GM19043 (cell line): ENCODE measurements around the gene ARMC3.
"Not testable (repeated sequence)": the region's sequence is repeated elsewhere in the genome, so short reads cannot be mapped to it uniquely, and the experiment has no call there.

Experiments
- ATAC-seq: cut with Tn5 transposase; IDR thresholded peaks from one replicate; pipeline ENCODE4 v1.9.1; 2021; ENCODE audit warnings: low read depth; ENCODE audit not compliant: unreplicated experiment

Gene ARMC3

DNA sequence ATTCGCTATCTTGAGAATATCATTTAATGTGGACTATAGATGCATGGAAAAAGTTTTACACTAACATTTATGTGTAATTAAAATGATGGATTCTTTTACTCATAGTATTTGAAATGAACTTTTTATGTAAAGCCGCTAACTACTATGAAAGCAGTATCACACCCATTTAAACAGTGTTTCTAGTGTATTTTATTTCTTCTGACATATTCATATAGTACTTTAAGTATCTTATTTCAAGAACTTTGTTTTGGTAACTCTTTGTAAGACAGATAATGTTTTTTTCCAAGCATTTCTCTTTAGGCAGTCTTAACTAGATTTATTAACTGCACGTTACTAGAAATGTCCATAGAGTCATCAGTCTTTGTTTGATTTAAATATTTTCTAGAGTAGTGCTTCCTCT, 12.5 kb upstream of the ARMC3 start:
- no peak for ATAC-seq

DNA sequence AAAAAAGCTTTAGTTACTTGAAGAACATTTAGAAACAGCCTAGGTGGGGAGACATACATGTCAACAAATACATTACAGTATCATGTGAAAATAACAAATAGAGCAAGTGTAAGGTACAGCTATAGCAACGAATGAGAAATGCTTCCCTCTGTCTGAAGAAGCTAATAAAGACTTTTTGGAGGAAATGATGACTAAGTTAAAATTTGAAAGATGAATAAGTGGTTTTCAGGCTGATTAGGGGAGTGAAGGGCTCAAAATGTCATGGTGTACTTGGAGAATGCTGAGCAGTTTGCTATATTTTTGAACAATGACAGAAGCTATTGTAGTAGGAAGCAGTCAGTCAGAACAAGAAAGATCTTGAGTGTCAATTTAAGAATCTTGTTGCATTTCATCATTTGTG, 2.8 kb upstream of the ARMC3 start:
- ATAC-seq, result no peak

- ATAC-seq, result no peak
Observed at GRCh38 chr10:22927166-22927565, 687 bp upstream of the ARMC3 start.

GRCh38 chr10:22929053-22929452, 1.2 kb downstream of the ARMC3 start:
- not testable (repeated sequence) for ATAC-seq

DNA sequence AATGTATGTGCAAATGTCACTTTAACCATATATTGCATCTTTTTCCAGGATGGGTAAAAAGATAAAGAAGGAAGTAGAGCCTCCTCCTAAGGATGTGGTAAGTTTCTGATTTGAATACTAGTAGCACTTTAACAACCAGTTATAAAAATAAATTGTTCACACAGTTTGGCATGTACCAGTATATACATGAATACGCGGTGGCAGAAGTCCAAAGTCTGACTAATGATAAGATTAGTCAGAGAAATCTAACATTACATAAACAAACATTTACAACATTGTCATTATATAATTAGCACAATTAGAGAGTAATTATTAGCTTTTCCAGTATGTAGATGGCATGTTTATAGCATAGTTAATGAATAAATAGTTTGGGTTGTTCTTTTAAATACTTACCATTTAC, 4.1 kb downstream of the ARMC3 start:
- ATAC-seq, result no peak

DNA sequence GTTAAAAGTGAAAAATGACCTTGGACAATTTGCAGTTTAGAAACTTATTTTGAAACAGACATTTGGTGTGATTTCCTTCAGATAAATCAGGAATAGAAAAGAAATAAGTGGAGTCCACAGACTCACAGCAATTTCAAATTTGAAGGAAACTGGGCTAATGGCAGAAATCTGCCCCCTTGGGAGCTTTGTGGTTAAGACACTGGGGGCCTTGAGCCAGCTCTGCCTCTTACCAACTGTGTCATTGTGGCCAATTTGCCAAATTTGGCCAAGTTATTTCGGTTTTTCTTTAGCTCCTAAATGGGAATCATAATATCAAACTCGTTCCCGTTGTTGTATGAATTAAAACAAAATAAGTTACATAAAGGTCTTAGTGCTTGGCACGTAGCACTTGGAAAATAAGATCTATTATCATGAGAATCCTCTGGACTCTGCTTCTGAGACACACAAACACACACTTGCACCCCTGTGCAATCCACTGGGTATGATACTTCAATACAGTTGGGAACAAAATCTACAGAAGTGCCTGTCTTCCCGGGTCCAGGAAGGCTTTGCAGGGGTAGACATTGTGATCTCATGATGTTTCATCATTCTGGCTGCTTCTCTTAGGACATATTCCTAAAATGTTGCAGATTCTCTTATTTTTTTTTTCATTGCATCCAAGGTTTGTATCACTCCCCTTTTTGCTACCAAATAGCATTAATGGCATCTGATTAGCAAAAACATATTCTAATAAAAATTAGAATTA, 4.9 kb downstream of the ARMC3 start:
- ATAC-seq, result no peak

DNA sequence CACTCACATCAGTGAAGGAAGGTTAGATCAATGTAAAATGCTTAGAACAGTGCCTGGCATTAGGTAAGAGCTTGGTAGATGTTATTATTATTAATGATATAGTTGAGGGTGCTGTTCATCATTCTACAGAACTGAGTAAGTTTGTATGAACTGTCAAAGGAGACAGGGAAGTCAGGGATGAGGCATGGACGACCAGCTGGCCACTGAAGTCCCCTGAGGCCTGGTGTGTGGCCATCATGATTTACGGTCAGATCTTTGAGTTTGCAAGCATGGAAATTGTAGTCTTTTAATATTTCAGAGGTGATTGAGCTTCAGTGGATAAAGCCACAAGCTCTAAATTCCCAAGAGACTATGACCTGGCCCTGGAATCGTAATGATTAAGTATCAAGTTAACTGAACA, 6.9 kb downstream of the ARMC3 start:
- ATAC-seq, result no peak

- no peak for ATAC-seq
Observed at GRCh38 chr10:22942437-22942836, 14.6 kb downstream of the ARMC3 start.

- ATAC-seq, result peak; percentile 80
Observed at GRCh38 chr10:22945934-22946673, 18.3 kb downstream of the ARMC3 start.

DNA sequence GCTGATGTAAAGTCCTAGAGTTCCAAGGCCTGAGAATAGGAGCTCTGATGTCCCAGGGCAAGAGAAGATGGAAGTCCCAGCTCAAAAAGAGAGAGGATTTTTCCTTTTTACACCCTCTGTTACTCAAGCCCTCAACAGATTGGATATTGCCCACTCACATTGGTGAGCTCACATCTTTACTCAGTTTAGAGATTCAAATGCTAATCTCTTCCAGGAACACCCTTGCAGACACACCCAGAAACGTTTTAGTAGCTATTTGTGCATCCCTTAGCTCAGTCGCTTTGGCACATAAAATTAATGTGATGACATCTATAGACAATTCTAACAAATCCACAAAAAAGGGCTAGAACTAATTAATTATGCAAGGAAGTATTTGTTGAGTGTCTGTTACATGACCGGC, 27.1 kb downstream of the ARMC3 start:
- ATAC-seq, result no peak

DNA sequence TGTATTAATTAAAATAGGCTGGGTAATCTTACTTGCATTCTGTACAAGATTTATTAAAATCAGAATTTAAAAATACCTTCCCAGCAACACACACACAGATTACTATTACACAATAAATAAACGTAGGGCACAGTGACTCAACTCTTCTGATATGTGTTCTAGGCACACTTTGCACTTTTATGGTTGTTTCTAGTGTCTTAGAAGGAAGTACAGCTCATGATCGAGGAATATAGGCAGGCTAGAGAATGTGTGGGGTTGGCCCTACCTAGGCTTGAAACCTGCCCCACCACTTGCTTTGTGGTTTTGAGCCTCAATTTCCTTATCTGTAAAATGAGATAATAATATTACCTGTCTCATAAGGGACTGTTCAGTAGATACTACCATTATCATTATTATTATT, 30.5 kb downstream of the ARMC3 start:
- ATAC-seq, result no peak

DNA sequence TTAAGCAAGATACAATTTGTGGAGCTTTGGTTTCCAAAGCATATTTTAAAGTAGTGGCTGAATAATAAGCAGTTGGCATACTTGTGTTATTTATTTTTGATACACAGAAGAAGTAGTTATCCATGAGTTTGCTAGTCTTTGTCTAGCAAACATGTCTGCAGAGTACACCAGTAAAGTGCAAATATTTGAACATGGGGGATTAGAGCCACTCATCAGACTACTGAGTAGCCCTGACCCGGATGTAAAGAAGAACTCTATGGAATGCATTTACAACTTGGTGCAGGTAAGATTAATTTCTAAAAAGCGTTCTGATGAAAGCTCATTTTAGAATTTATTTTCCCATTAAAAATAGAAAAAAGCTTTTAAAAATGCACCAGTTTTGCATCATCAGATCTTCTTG, 31.4 kb downstream of the ARMC3 start:
- ATAC-seq, result no peak

GRCh38 chr10:22959950-22960349, 32.1 kb downstream of the ARMC3 start:
- ATAC-seq, result no peak

- ATAC-seq, result no peak
Observed at GRCh38 chr10:22962817-22963216, 35.0 kb downstream of the ARMC3 start.

GRCh38 chr10:22969704-22970103, 41.9 kb downstream of the ARMC3 start:
- no peak for ATAC-seq

- ATAC-seq, result no peak
Observed at GRCh38 chr10:22976534-22976933, 48.7 kb downstream of the ARMC3 start.

GRCh38 chr10:22977751-22978150, 49.9 kb downstream of the ARMC3 start:
- no peak for ATAC-seq

DNA sequence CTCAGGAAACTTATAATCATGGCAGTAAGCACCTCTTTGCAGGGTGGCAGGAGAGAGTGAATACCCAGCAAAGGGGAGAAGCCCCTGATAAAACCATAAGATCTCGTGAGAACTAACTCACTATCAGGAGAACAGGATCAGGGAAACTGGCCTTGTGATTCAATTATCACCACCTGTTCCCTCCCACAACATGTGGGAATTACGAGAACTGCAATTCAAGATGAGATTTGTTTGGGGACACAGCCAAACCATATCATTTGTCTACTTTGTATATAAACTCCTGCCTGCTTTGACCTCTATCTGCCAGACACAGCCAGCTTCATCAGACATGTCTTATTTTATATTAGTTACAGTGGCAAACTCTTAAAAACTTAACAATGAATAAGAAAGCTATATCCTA, 50.4 kb downstream of the ARMC3 start:
- no peak for ATAC-seq

- ATAC-seq, result no peak
Observed at GRCh38 chr10:22978918-22979317, 51.1 kb downstream of the ARMC3 start.

DNA sequence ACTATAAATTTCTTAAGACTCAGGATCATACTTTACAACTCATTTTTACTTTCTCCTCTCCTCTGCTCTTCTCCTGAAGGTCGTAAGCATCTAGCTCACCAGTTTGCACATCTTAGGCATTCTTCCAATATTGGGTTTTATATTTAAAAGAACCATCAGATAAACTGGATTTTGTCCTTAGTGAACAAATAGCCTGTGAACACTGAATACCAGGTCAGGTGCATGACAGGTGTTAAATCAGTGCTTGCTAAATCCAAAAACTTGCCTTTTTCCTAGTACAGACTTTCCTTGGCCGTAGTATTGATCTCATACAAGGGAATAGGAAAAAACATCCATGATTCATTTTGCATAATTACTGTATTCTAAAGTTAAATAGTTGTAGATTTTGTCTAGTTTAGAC, 53.0 kb downstream of the ARMC3 start:
- ATAC-seq, result no peak

GRCh38 chr10:22984066-22984465, 56.2 kb downstream of the ARMC3 start:
- ATAC-seq, result no peak
